Neuronal stem cell (in vitro differentiated cells): ENCODE results near the gene ST7.

Source experiments
- DNase-seq: peaks from one replicate; pipeline ENCODE4 v3.0.0-alpha.2; 2013; ENCODE audit warnings: low spot score
- H2AFZ ChIP-seq: one replicate; pipeline ENCODE4 v1.6.1; 2013; ENCODE audit warnings: mild to moderate bottlenecking, low read length, inconsistent platforms
- H2AK5ac ChIP-seq: 2 replicates; pipeline ENCODE4 v1.6.1; 2013; ENCODE audit warnings: low read depth, mild to moderate bottlenecking, inconsistent platforms, low read length, moderate library complexity, mixed read lengths
- H2BK120ac ChIP-seq: 2 replicates; pipeline ENCODE4 v1.6.1; 2013; ENCODE audit warnings: low read depth, mild to moderate bottlenecking, inconsistent platforms, low read length, moderate library complexity, mixed read lengths
- H2BK12ac ChIP-seq: one replicate; pipeline ENCODE4 v1.6.1; 2013; ENCODE audit warnings: low read length, inconsistent platforms
- H2BK15ac ChIP-seq: 2 replicates; pipeline ENCODE4 v1.6.1; 2013; ENCODE audit warnings: mild to moderate bottlenecking, low read length, inconsistent platforms, mixed read lengths
- H2BK5ac ChIP-seq: one replicate; pipeline ENCODE4 v1.6.1; 2013; ENCODE audit warnings: inconsistent platforms, mild to moderate bottlenecking, low read length, moderate library complexity
- H3K14ac ChIP-seq: one replicate; pipeline ENCODE4 v1.6.1; 2013; ENCODE audit warnings: low read length, inconsistent platforms
- H3K18ac ChIP-seq: 2 replicates; pipeline ENCODE4 v1.6.1; 2013; ENCODE audit warnings: low read length, inconsistent platforms
- H3K23ac ChIP-seq: 2 replicates; pipeline ENCODE4 v1.6.1; 2013; ENCODE audit warnings: low read depth, mild to moderate bottlenecking, mixed read lengths, low read length, inconsistent platforms; ENCODE audit not compliant: poor library complexity
- H3K27ac ChIP-seq: replicated peaks from 3 replicates; pipeline ENCODE4 v1.5.1; 2013; ENCODE audit warnings: low read length, inconsistent platforms
- H3K27me3 ChIP-seq, 3 experiments: 2 replicates each; pipeline ENCODE4 v1.6.1; 2013; ENCODE audit warnings: low read length in 3 of 3, mild to moderate bottlenecking in 2 of 3, inconsistent platforms in 1 of 3, low read depth in 1 of 3, mixed read lengths in 1 of 3, moderate library complexity in 1 of 3; ENCODE audit not compliant: control insufficient read depth in 3 of 3, insufficient read depth in 3 of 3
- H3K36me3 ChIP-seq, 2 donors: replicated peaks in 1 of 2; 2 replicates each; pipeline ENCODE4 v1.6.1; 2013; ENCODE audit warnings: low read length in 2 of 2; ENCODE audit not compliant: control insufficient read depth in 2 of 2, insufficient read depth in 2 of 2
- H3K4ac ChIP-seq: 2 replicates; pipeline ENCODE4 v1.6.1; 2013; ENCODE audit warnings: inconsistent platforms, mild to moderate bottlenecking, low read length, moderate library complexity
- H3K4me1 ChIP-seq, 2 donors: 1 replicate in 1 of 2; 2 replicates in 1 of 2; pipeline ENCODE4 v1.6.1; 2013; ENCODE audit warnings: low read length in 2 of 2, low read depth in 1 of 2; ENCODE audit not compliant: control insufficient read depth in 2 of 2, insufficient read depth in 1 of 2
- H3K4me2 ChIP-seq: one replicate; pipeline ENCODE4 v1.6.1; 2013; ENCODE audit warnings: mild to moderate bottlenecking, low read length, inconsistent platforms; ENCODE audit not compliant: insufficient read depth, poor library complexity, severe bottlenecking
- H3K4me3 ChIP-seq, 2 donors: 2 replicates each; pipeline ENCODE4 v1.5.1; 2013; ENCODE audit warnings: low read length in 2 of 2, mild to moderate bottlenecking in 2 of 2, inconsistent platforms in 1 of 2, moderate library complexity in 1 of 2
- H3K79me1 ChIP-seq: one replicate; pipeline ENCODE4 v1.6.1; 2013; ENCODE audit warnings: low read depth, mild to moderate bottlenecking, inconsistent platforms, low read length, moderate library complexity
- H3K9ac ChIP-seq: one replicate; pipeline ENCODE4 v1.6.1; 2013; ENCODE audit warnings: mild to moderate bottlenecking, low read depth, low read length, inconsistent platforms; ENCODE audit not compliant: poor library complexity
- H3K9me3 ChIP-seq, 2 donors: replicated peaks in 1 of 2; 2 replicates each; pipeline versions ENCODE3 to v1.6.1; 2013; ENCODE audit warnings: low read length in 2 of 2, mild to moderate bottlenecking in 2 of 2, inconsistent platforms in 1 of 2, low read depth in 1 of 2, mixed read lengths in 1 of 2, moderate library complexity in 1 of 2; ENCODE audit not compliant: control insufficient read depth in 2 of 2, insufficient read depth in 1 of 2
- H4K8ac ChIP-seq: one replicate; pipeline ENCODE4 v1.6.1; 2013; ENCODE audit warnings: low read depth, mild to moderate bottlenecking, inconsistent platforms, low read length, moderate library complexity
- H4K91ac ChIP-seq: one replicate; pipeline ENCODE4 v1.6.1; 2013; ENCODE audit warnings: low read length, low read depth, mild to moderate bottlenecking, inconsistent platforms; ENCODE audit not compliant: poor library complexity
- WGBS, 2 donors: extraction: QIAGEN DNeasy Blood & Tissue Kit; methylation state at CpG; one replicate each; pipeline ENCODE4 v1.1.7; 2013; ENCODE audit warnings: missing lambda C conversion rate in 2 of 2, mixed read lengths in 1 of 2; ENCODE audit not compliant: insufficient read length in 2 of 2, insufficient replicate concordance in 1 of 2; ENCODE audit errors: extremely low coverage in 2 of 2; 5-methylcytosine and 5-hydroxymethylcytosine counted together

The ST7 gene

DNA sequence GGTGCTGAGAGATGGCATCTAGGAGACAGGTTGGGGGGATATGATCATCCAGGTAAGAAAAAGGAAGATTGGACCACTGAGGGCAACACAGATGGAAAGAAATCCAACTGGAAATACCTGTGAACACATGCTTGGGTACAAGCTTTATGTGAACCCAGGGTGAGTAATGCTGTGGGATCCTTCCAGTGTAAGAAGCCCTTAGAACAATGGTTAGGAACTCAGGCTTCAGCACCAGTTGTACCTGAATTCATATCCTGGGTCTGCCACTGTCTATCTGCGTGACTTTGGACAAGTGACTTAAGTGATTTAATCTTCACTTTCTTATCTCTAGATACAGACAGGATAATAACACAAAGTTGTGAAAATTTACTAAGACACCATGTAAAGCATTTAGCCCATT, 131.0 kb downstream of the ST7 start:
- Histone ChIP-seq H3K79me1 (no peaks in the 10 kb centered on the region), H2AK5ac (no peak overlapping the region), H3K4me3 (no peak overlapping the region), H2BK120ac (no peak overlapping the region), H3K9me3 (no peaks in the 10 kb centered on the region), H3K9ac (no peak overlapping the region), H3K27ac (no peak overlapping the region), H4K8ac (no peak overlapping the region), H4K91ac (no peak overlapping the region), H2AFZ (no peak overlapping the region), H3K4me2 (no peak overlapping the region), H3K36me3 (no peaks in the 10 kb centered on the region), H3K23ac (no peak overlapping the region), H3K27me3 (no peaks in the 10 kb centered on the region), H3K4ac (no peak overlapping the region), H3K4me1 (no peaks in the 10 kb centered on the region), H3K14ac (no peak overlapping the region), H2BK15ac (no peak overlapping the region), H2BK12ac (no peak overlapping the region), H3K18ac (no peak overlapping the region), H2BK5ac (no peak overlapping the region)
- WGBS, 2 donors: no CpG with 5 or more reads among the region's 1 CpG
- no peak for DNase-seq

- H4K8ac ChIP-seq: no peak overlapping the region
- H3K36me3 ChIP-seq: no peaks in the 10 kb centered on the region
- no peak overlapping the region for H2AFZ ChIP-seq
- no peaks in the 10 kb centered on the region for H3K79me1 ChIP-seq
- H3K4me3 ChIP-seq: no peak overlapping the region
- no peak overlapping the region for H3K14ac ChIP-seq
- no peak overlapping the region for H2BK15ac ChIP-seq
- H2AK5ac ChIP-seq: no peak overlapping the region
- H2BK120ac ChIP-seq: no peak overlapping the region
- H3K9ac ChIP-seq: no peak overlapping the region
- no peak overlapping the region for H3K4ac ChIP-seq
- no peaks in the 10 kb centered on the region for H3K27me3 ChIP-seq
- no peaks in the 10 kb centered on the region for H3K4me1 ChIP-seq
- no peak overlapping the region for H4K91ac ChIP-seq
- no CpG with 5 or more reads among the region's 3 CpGs for WGBS, 2 donors
- H3K23ac ChIP-seq: no peak overlapping the region
- H3K4me2 ChIP-seq: no peak overlapping the region
- H3K27ac ChIP-seq: no peak overlapping the region
- no peak for DNase-seq
- H2BK12ac ChIP-seq: no peak overlapping the region
- no peak overlapping the region for H3K18ac ChIP-seq
- H2BK5ac ChIP-seq: no peak overlapping the region
- no peaks in the 10 kb centered on the region for H3K9me3 ChIP-seq
Observed at GRCh38 chr7:117085275-117085674, 132.0 kb downstream of the ST7 start.

- Histone ChIP-seq H3K4me1 (no peaks in the 10 kb centered on the region), H4K91ac (no peak overlapping the region), H3K27ac (no peak overlapping the region), H3K23ac (no peak overlapping the region), H2BK12ac (no peak overlapping the region), H3K27me3 (no peaks in the 10 kb centered on the region), H3K9ac (no peak overlapping the region), H3K4me3 (no peak overlapping the region), H2AK5ac (no peak overlapping the region), H3K14ac (no peak overlapping the region), H3K4ac (no peak overlapping the region), H2AFZ (no peak overlapping the region), H2BK120ac (no peak overlapping the region), H3K9me3 (no peaks in the 10 kb centered on the region), H3K4me2 (no peak overlapping the region), H3K36me3 (no peaks in the 10 kb centered on the region), H3K79me1 (no peaks in the 10 kb centered on the region), H2BK15ac (no peak overlapping the region), H2BK5ac (no peak overlapping the region), H3K18ac (no peak overlapping the region), H4K8ac (no peak overlapping the region)
- DNase-seq: no peak
- WGBS, 2 donors: no CpG with 5 or more reads among the region's 3 CpGs
Observed at GRCh38 chr7:117085769-117086463, 132.6 kb downstream of the ST7 start.

DNA sequence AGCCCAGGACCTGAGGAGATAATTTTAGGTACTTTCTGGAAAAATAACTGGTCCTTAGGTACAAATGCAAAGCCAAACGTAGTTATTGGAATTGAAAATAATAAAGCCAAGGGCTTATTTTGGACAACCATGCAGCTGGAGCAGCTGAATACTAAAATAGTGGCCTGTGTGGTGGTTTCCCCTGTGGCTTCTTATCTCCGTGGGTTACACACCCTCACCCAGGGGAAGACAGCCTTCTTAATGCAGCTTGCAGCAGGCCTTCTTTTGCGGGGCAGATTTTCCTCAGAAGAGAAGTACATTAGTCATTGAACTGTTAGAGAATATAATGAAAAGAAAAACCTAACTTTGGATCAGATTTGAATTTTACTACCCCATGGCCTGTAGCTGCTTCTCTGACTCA, 133.5 kb downstream of the ST7 start:
- Histone ChIP-seq H4K8ac (no peak overlapping the region), H2BK120ac (no peak overlapping the region), H3K36me3 (no peaks in the 10 kb centered on the region), H3K4me1 (no peaks in the 10 kb centered on the region), H3K23ac (no peak overlapping the region), H3K4ac (no peak overlapping the region), H3K27me3 (no peaks in the 10 kb centered on the region), H3K9me3 (no peaks in the 10 kb centered on the region), H3K14ac (no peak overlapping the region), H2BK12ac (no peak overlapping the region), H3K4me2 (no peak overlapping the region), H3K9ac (no peak overlapping the region), H3K79me1 (no peaks in the 10 kb centered on the region), H2AFZ (no peak overlapping the region), H2AK5ac (no peak overlapping the region), H2BK5ac (no peak overlapping the region), H3K27ac (no peak overlapping the region), H4K91ac (no peak overlapping the region), H2BK15ac (no peak overlapping the region), H3K18ac (no peak overlapping the region), H3K4me3 (no peak overlapping the region)
- WGBS, 2 donors: no CpG with 5 or more reads among the region's 3 CpGs
- DNase-seq: no peak
